ENCODE measurements around the gene RAE1. TPM values are rescaled to one million over a fixed set of nuclear protein-coding genes. Genes with fewer than 3 reads are reported as not detected.
A peak's percentile ranks its signal among the peaks of the same experiment; 100 is the strongest.
"Not testable (repeated sequence)": the region's sequence is repeated elsewhere in the genome, so short reads cannot be mapped to it uniquely, and the experiment has no call there.

Gene RAE1
- total RNA-seq, 1 donor from 2014 or later = 44.6 TPM

- TF ChIP-seq CTCF (IDR thresholded peaks at IDR 0.05; ENCODE audit: unreplicated experiment) = no peak
- H3K4me1 Mint-ChIP-seq (ENCODE audit: low read depth) = peaks cover 8% of the 10 kb centered on the region
- peaks cover 3% of the 10 kb centered on the region for H3K27me3 Mint-ChIP-seq
- no peak overlapping the region for H3K4me3 Mint-ChIP-seq (ENCODE audit: low read depth)
- H3K36me3 Mint-ChIP-seq (ENCODE audit: insufficient read depth) = no peaks in the 10 kb centered on the region
- no peaks in the 10 kb centered on the region for H3K9me3 Mint-ChIP-seq (ENCODE audit: low read depth)
- no peak overlapping the region for H3K27ac Mint-ChIP-seq
- DNase-seq (ENCODE audit: low spot score, unreplicated experiment) = no peak
Observed at GRCh38 chr20:57347393-57347792, 3.7 kb upstream of the RAE1 start.

DNA sequence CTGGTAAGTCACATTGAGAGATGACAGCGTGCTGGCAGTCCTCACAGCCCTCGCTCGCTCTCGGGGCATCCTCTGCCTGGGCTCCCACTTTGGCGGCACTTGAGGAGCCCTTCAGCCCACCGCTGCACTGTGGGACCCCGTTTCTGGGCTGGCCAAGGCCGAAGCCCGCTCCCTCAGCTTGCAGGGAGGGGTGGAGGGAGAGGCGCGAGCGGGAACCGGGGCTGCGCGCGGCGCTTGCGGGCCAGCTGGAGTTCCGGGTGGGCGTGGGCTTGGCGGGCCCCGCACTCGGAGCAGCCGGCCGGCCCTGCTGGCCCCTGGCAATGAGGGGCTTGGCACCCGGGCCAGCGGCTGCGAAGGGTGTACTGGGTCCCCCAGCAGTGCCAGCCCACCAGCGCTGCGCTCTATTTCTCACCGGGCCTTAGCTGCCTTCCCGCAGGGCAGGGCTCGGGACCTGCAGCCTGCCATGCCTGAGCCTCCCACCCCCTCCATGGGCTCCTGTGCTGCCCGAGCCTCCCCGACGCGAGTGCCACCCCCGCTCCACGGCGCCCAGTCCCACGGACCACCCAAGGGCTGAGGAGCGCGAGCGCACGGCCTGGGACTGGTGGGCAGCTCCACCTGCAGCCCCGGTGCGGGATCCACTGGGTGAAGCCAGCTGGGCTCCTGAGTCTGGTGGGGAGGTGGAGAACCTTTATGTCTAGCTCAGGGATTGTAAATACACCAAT, 2.7 kb upstream of the RAE1 start:
- peaks cover 11% of the 10 kb centered on the region for H3K4me1 Mint-ChIP-seq (ENCODE audit: low read depth)
- not testable (repeated sequence) for H3K4me3 Mint-ChIP-seq (ENCODE audit: low read depth); H3K27ac Mint-ChIP-seq; H3K27me3 Mint-ChIP-seq; DNase-seq (ENCODE audit: low spot score, unreplicated experiment); H3K9me3 Mint-ChIP-seq (ENCODE audit: low read depth); H3K36me3 Mint-ChIP-seq (ENCODE audit: insufficient read depth)

- not testable (repeated sequence) for DNase-seq (ENCODE audit: low spot score, unreplicated experiment); H3K27ac Mint-ChIP-seq; H3K9me3 Mint-ChIP-seq (ENCODE audit: low read depth); H3K27me3 Mint-ChIP-seq; H3K36me3 Mint-ChIP-seq (ENCODE audit: insufficient read depth)
- peaks cover 11% of the 10 kb centered on the region for H3K4me1 Mint-ChIP-seq (ENCODE audit: low read depth)
- H3K4me3 Mint-ChIP-seq (ENCODE audit: low read depth) = peak overlapping the region; percentile 40
Observed at GRCh38 chr20:57348922-57349574, 2.0 kb upstream of the RAE1 start.

- H3K4me3 Mint-ChIP-seq (ENCODE audit: low read depth) = peak overlapping the region; percentile 59
- DNase-seq (ENCODE audit: low spot score, unreplicated experiment) = no peak
- H3K27ac Mint-ChIP-seq = no peak overlapping the region
- peaks cover 4% of the 10 kb centered on the region for H3K36me3 Mint-ChIP-seq (ENCODE audit: insufficient read depth)
- H3K4me1 Mint-ChIP-seq (ENCODE audit: low read depth) = peaks cover 11% of the 10 kb centered on the region
- no peak for TF ChIP-seq CTCF (IDR thresholded peaks at IDR 0.05; ENCODE audit: unreplicated experiment)
- H3K9me3 Mint-ChIP-seq (ENCODE audit: low read depth) = no peaks in the 10 kb centered on the region
- H3K27me3 Mint-ChIP-seq = no peaks in the 10 kb centered on the region
Observed at GRCh38 chr20:57350081-57350710, 859 bp upstream of the RAE1 start.

DNA sequence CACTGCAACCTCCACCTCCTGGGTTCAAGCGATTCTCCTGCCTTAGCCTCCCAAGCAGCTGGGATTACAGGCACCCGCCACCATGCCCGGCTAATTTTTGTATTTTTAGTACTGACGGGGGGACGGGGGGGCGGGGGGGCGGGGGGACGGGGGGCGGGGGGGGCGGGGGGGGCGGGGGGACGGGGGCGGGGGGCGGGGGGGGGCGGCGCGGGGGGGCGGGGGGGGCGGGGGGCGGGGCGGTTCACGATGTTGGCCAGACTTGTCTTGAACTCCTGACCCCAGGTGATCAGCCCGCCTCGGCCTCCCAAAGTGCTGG, 371 bp upstream of the RAE1 start:
- H3K36me3 Mint-ChIP-seq (ENCODE audit: insufficient read depth); H3K27me3 Mint-ChIP-seq; H3K9me3 Mint-ChIP-seq (ENCODE audit: low read depth); H3K27ac Mint-ChIP-seq; DNase-seq (ENCODE audit: low spot score, unreplicated experiment): not testable (repeated sequence)
- peak overlapping the region; percentile 89 for H3K4me3 Mint-ChIP-seq (ENCODE audit: low read depth)
- peaks cover 11% of the 10 kb centered on the region for H3K4me1 Mint-ChIP-seq (ENCODE audit: low read depth)

DNA sequence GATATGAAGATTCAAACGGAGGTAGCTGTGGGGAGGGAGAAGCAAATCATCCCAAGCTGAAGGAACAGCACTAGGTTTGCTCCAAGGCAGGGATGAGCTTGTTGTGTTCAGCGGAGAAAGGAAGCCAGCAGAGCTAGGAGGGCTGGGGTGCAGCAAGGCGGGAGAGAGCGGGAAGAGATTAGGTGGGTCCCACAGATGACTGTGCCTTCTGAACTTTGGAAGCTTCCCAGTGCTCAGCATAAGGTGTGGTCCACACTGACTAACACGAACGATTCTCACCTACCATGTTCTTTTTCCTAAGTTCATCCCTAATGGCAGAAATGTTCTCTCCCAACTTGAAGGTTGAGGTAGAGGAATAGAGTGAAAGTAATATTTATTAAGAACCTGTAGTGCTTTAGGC, 1.2 kb downstream of the RAE1 start:
- no peak for TF ChIP-seq CTCF (IDR thresholded peaks at IDR 0.05; ENCODE audit: unreplicated experiment)
- Mint-ChIP-seq H3K27me3 (no peaks in the 10 kb centered on the region), H3K4me3 (ENCODE audit: low read depth) (peak overlapping the region; percentile 89), H3K4me1 (ENCODE audit: low read depth) (peaks cover 11% of the 10 kb centered on the region), H3K9me3 (ENCODE audit: low read depth) (no peaks in the 10 kb centered on the region), H3K27ac (peak overlapping the region; percentile 57), H3K36me3 (ENCODE audit: insufficient read depth) (peaks cover 7% of the 10 kb centered on the region)
- no peak for DNase-seq (ENCODE audit: low spot score, unreplicated experiment)

Measured in progenitor cell of endocrine pancreas (in vitro differentiated cells).